ENCODE measurements around the gene LAMTOR4. TPM values are rescaled to one million over a fixed set of nuclear protein-coding genes. Genes with fewer than 3 reads are reported as not detected.
A peak's percentile ranks its signal among the peaks of the same experiment; 100 is the strongest.

Gene LAMTOR4
- total and polyA plus RNA-seq, 10 of the 15 experiments (the other 5 are each of a cell fraction or from before 2014, with no cell fraction given): 73.4 to 297 (median 196) TPM

DNA sequence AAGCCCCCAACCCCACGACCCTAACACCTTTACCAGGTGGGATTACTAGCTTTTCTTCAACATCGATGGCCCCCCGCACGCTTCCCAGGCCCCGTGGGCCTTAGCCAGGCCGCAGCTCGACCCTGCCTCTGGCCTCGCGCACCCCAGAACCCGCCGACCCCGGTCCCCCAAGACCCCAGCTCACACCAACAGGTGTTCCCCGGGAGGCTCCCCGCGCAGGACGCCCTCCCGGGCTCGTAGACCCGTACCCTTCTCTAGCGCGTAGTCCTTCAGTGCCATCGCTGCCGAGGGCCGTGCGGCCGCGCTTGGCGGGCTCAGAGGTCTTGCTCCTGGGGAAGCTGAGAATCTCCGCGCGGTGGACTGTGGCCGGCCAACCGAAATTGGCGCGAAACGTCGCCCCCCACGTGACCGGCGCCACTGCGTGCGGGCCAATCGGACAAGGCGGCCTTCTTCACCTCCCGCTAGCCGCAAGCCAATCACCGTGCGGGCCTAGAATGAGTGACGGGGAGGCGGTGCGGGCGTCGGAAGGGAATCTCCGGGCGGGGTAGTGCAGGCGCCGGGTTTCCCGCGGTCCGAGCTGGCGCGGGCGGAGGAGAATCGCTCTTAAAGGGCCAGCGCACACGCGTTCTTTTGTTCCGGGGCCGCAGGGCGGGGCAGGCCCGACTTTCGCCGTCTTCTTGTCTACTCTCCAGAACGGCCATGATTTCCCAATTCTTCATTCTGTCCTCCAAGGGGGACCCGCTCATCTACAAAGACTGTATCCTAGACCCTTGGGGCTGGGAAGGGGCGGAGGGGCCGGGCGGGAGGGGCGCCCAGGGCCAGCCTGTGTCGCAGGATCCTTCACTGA, 47.5 kb upstream of the LAMTOR4 start, which contains the start of the genes AP4M1 and MCM7 (continued):
- peak; percentile 66 to 89 for TF ChIP-seq BHLHE40 (IDR thresholded peaks at IDR 0.05; ENCODE audit: borderline replicate concordance in 1 of 2, low read depth in 2 of 2, low read length in 1 of 2)
- no peak for TF ChIP-seq ZSCAN29 (IDR thresholded peaks at IDR 0.05)
- no peak for TF ChIP-seq SRF (IDR thresholded peaks at IDR 0.05; ENCODE audit: low read depth in 2 of 2, low read length in 2 of 2)
- TF ChIP-seq MEF2A (IDR thresholded peaks at IDR 0.05; ENCODE audit: insufficient read depth, low read depth, low read length): no peak
- no peak for TF ChIP-seq CHD4 (IDR thresholded peaks at IDR 0.05)
- TF ChIP-seq POLR2A (IDR thresholded peaks at IDR 0.05; ENCODE audit: low read depth, low read length): peak; percentile 82
- peak; percentile 97 for TF ChIP-seq DPF2 (IDR thresholded peaks at IDR 0.05)
- no peak for TF ChIP-seq SREBF1 (IDR thresholded peaks at IDR 0.05; ENCODE audit: low read length)
- 0 out of 2 replicates have a peak, but pooled peaks have one; percentile 6 for TF ChIP-seq SMC3 (IDR thresholded peaks at IDR 0.05; ENCODE audit: borderline replicate concordance, low read length)
- TF ChIP-seq CEBPB (IDR thresholded peaks at IDR 0.05; ENCODE audit: borderline replicate concordance in 1 of 2, low read depth in 2 of 2, low read length in 2 of 2): no peak
- TF ChIP-seq, protein P1, sequence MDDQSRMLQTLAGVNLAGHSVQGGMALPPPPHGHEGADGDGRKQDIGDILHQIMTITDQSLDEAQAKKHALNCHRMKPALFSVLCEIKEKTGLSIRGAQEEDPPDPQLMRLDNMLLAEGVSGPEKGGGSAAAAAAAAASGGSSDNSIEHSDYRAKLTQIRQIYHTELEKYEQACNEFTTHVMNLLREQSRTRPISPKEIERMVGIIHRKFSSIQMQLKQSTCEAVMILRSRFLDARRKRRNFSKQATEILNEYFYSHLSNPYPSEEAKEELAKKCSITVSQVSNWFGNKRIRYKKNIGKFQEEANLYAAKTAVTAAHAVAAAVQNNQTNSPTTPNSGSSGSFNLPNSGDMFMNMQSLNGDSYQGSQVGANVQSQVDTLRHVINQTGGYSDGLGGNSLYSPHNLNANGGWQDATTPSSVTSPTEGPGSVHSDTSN (IDR thresholded peaks at IDR 0.05; ENCODE audit: insufficient replicate concordance, low read depth, low read length): peak; percentile 98
- TF ChIP-seq MTA2 (IDR thresholded peaks at IDR 0.05; ENCODE audit: low read depth): no peak
- peak; percentile 14 for TF ChIP-seq FOS (IDR thresholded peaks at IDR 0.05; ENCODE audit: borderline replicate concordance, extremely low read depth, insufficient read length)
- TF ChIP-seq, protein P2, sequence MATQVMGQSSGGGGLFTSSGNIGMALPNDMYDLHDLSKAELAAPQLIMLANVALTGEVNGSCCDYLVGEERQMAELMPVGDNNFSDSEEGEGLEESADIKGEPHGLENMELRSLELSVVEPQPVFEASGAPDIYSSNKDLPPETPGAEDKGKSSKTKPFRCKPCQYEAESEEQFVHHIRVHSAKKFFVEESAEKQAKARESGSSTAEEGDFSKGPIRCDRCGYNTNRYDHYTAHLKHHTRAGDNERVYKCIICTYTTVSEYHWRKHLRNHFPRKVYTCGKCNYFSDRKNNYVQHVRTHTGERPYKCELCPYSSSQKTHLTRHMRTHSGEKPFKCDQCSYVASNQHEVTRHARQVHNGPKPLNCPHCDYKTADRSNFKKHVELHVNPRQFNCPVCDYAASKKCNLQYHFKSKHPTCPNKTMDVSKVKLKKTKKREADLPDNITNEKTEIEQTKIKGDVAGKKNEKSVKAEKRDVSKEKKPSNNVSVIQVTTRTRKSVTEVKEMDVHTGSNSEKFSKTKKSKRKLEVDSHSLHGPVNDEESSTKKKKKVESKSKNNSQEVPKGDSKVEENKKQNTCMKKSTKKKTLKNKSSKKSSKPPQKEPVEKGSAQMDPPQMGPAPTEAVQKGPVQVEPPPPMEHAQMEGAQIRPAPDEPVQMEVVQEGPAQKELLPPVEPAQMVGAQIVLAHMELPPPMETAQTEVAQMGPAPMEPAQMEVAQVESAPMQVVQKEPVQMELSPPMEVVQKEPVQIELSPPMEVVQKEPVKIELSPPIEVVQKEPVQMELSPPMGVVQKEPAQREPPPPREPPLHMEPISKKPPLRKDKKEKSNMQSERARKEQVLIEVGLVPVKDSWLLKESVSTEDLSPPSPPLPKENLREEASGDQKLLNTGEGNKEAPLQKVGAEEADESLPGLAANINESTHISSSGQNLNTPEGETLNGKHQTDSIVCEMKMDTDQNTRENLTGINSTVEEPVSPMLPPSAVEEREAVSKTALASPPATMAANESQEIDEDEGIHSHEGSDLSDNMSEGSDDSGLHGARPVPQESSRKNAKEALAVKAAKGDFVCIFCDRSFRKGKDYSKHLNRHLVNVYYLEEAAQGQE (IDR thresholded peaks at IDR 0.05; ENCODE audit: low read depth, low read length): no peak
- TF ChIP-seq ESRRA (IDR thresholded peaks at IDR 0.05; ENCODE audit: low read length): no peak
- no peak for TF ChIP-seq CBX5 (IDR thresholded peaks at IDR 0.05; ENCODE audit: low read depth)
- TF ChIP-seq, protein P3, sequence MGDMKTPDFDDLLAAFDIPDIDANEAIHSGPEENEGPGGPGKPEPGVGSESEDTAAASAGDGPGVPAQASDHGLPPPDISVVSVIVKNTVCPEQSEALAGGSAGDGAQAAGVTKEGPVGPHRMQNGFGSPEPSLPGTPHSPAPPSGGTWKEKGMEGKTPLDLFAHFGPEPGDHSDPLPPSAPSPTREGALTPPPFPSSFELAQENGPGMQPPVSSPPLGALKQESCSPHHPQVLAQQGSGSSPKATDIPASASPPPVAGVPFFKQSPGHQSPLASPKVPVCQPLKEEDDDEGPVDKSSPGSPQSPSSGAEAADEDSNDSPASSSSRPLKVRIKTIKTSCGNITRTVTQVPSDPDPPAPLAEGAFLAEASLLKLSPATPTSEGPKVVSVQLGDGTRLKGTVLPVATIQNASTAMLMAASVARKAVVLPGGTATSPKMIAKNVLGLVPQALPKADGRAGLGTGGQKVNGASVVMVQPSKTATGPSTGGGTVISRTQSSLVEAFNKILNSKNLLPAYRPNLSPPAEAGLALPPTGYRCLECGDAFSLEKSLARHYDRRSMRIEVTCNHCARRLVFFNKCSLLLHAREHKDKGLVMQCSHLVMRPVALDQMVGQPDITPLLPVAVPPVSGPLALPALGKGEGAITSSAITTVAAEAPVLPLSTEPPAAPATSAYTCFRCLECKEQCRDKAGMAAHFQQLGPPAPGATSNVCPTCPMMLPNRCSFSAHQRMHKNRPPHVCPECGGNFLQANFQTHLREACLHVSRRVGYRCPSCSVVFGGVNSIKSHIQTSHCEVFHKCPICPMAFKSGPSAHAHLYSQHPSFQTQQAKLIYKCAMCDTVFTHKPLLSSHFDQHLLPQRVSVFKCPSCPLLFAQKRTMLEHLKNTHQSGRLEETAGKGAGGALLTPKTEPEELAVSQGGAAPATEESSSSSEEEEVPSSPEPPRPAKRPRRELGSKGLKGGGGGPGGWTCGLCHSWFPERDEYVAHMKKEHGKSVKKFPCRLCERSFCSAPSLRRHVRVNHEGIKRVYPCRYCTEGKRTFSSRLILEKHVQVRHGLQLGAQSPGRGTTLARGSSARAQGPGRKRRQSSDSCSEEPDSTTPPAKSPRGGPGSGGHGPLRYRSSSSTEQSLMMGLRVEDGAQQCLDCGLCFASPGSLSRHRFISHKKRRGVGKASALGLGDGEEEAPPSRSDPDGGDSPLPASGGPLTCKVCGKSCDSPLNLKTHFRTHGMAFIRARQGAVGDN (IDR thresholded peaks at IDR 0.05): no peak
- no peak for TF ChIP-seq ZNF384 (IDR thresholded peaks at IDR 0.05; ENCODE audit: borderline replicate concordance, low read depth, low read length)
- TF ChIP-seq POLR2AphosphoS5 (IDR thresholded peaks at IDR 0.05; ENCODE audit: low read length): peak; percentile 78; the same call in 1 of the 2 replicates
- TF ChIP-seq STAT1 (conservative IDR thresholded peaks at IDR 0.05): no peak
- TF ChIP-seq, protein P4, sequence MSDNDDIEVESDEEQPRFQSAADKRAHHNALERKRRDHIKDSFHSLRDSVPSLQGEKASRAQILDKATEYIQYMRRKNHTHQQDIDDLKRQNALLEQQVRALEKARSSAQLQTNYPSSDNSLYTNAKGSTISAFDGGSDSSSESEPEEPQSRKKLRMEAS (IDR thresholded peaks at IDR 0.05; ENCODE audit: low read depth, low read length): peak; percentile 97
- peak; percentile 9; the same call in 1 of the 2 replicates for TF ChIP-seq TBL1XR1 (IDR thresholded peaks at IDR 0.05; ENCODE audit: low read depth, low read length)

Data from GM12878 (cell line).